GM19239 (cell line): ENCODE data around the gene LCE3D.

Source experiments
- DNase-seq: peaks from one replicate; pipeline ENCODE4 v3.0.0; 2011; ENCODE audit warnings: low spot score; ENCODE audit not compliant: insufficient read length
- FAIRE-seq: peaks from 2 replicates; lab custom pipeline; 2011; peaks lifted over from hg19 to GRCh38; lab: Jason Lieb, UNC

The LCE3D gene

GRCh38 chr1:152533327-152533938 is 46.9 kb downstream of the LCE3D start:
- DNase-seq (no peak), FAIRE-seq (peak; percentile 23)
